Osteoblast (primary cell): ENCODE data around the gene CSE1L. TPM values are rescaled to one million over a fixed set of nuclear protein-coding genes. Genes with fewer than 3 reads are reported as not detected.

Experiments used
- DNase-seq: peaks from one replicate; pipeline ENCODE4 v3.0.0; 2011; ENCODE audit warnings: low spot score, mixed read lengths; ENCODE audit not compliant: insufficient read length; ENCODE audit errors: missing footprints
- H2AFZ ChIP-seq: 2 replicates; pipeline ENCODE4 v1.6.0; 2011; ENCODE audit warnings: mild to moderate bottlenecking, low read length
- H3K27ac ChIP-seq: 2 replicates; pipeline ENCODE4 v1.5.1; 2011; ENCODE audit warnings: mild to moderate bottlenecking, low read depth, low read length, moderate library complexity
- H3K27me3 ChIP-seq: 2 replicates; pipeline ENCODE4 v1.6.0; 2012; ENCODE audit warnings: mild to moderate bottlenecking, control low read depth, inconsistent platforms, low read length, moderate library complexity; ENCODE audit not compliant: insufficient read depth
- H3K36me3 ChIP-seq: 2 replicates; pipeline ENCODE4 v1.5.1; 2011; ENCODE audit warnings: mild to moderate bottlenecking, low read length, control low read depth, moderate library complexity; ENCODE audit not compliant: insufficient read depth
- H3K4me1 ChIP-seq: 2 replicates; pipeline ENCODE4 v1.5.1; 2011; ENCODE audit warnings: mild to moderate bottlenecking, low read length, control low read depth, moderate library complexity; ENCODE audit not compliant: insufficient read depth
- H3K4me2 ChIP-seq: 2 replicates; pipeline ENCODE4 v1.6.0; 2011; ENCODE audit warnings: mild to moderate bottlenecking, low read length; ENCODE audit not compliant: insufficient read depth
- H3K4me3 ChIP-seq: fragments of 200-600 bp; sonication (generic); 3 replicates; pipeline ENCODE4 v1.5.1; 2012; ENCODE audit warnings: mild to moderate bottlenecking, low read length, inconsistent platforms; ENCODE audit not compliant: insufficient read depth
- H3K79me2 ChIP-seq: 2 replicates; pipeline ENCODE4 v1.6.0; 2012; ENCODE audit warnings: mild to moderate bottlenecking, low read length, control low read depth, inconsistent platforms; ENCODE audit not compliant: insufficient read depth
- H3K9me3 ChIP-seq: 2 replicates; pipeline ENCODE4 v1.5.1; 2011; ENCODE audit warnings: low read depth, low read length, control low read depth
- H4K20me1 ChIP-seq: 2 replicates; pipeline ENCODE4 v1.6.0; 2012; ENCODE audit warnings: mild to moderate bottlenecking, low read length, control low read depth; ENCODE audit not compliant: insufficient read depth
- small RNA-seq: library from RNA; depleted of rRNA; stranded (forward); fragments of <200 nt; gene quantifications from one replicate; pipeline ENCODE3, GENCODE V24; 2012
- total RNA-seq: library from RNA; depleted of rRNA; stranded (reverse); fragments of >200 nt; gene quantifications from 2 replicates; pipeline ENCODE4 v1.2.3, GENCODE V29; 2012
- TF ChIP-seq, protein P1 (sequence below): IDR thresholded peaks from 2 replicates; pipeline ENCODE4 v1.5.1; 2011; ENCODE audit warnings: mild to moderate bottlenecking, low read depth, low read length, moderate library complexity; ENCODE audit errors: extremely low read depth

The CSE1L gene
- total RNA-seq, 1 donor = 48.9 TPM

DNA sequence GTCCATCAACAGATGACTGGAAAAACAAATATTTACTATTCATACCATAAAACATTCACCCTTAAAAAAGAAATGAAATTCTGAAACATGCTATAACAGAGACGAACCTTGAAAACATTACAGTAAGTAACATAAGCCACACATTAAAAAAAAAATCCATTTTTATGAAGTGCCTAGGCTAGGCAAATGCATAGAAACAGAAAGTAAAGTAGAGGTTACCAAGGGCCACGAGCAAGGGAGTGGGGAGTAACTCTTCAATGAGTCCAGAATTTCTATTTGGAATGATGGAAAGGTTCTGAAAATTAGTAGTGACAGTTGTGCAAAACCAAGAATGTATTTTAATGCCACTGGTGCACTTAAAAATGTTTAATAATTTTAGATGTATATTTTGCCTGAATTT, 94.3 kb downstream of the CSE1L start:
- Histone ChIP-seq H3K4me2 (no peak overlapping the region), H3K79me2 (peaks cover 34% of the 10 kb centered on the region), H3K4me3 (no peak overlapping the region)

DNA sequence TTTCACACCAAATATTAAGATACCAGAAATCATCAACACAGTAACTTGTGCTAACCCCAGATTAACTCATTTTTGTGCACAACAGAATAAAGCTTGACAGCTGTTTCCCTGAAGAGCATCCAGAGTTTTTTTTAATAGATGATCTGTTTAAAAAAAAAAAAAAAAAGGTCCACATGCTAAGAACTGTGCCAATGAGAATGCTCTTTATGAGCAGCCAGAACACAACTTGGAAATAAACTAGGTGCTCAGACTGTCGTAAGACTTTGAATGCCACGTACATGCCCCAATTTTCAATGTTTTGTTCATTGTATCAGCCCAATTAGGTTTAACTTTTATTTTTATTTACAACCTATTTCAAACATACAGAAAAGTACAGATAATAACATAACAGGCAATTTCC, 94.7 kb downstream of the CSE1L start:
- Histone ChIP-seq H3K27ac (no peak overlapping the region), H3K27me3 (no peaks in the 10 kb centered on the region), H3K79me2 (peaks cover 35% of the 10 kb centered on the region), H3K36me3 (peaks cover 11% of the 10 kb centered on the region), H3K9me3 (no peaks in the 10 kb centered on the region), H3K4me1 (no peaks in the 10 kb centered on the region), H2AFZ (no peak overlapping the region), H3K4me2 (no peak overlapping the region), H3K4me3 (no peak overlapping the region), H4K20me1 (no peaks in the 10 kb centered on the region)
- no peak for DNase-seq
- TF ChIP-seq, protein P1, sequence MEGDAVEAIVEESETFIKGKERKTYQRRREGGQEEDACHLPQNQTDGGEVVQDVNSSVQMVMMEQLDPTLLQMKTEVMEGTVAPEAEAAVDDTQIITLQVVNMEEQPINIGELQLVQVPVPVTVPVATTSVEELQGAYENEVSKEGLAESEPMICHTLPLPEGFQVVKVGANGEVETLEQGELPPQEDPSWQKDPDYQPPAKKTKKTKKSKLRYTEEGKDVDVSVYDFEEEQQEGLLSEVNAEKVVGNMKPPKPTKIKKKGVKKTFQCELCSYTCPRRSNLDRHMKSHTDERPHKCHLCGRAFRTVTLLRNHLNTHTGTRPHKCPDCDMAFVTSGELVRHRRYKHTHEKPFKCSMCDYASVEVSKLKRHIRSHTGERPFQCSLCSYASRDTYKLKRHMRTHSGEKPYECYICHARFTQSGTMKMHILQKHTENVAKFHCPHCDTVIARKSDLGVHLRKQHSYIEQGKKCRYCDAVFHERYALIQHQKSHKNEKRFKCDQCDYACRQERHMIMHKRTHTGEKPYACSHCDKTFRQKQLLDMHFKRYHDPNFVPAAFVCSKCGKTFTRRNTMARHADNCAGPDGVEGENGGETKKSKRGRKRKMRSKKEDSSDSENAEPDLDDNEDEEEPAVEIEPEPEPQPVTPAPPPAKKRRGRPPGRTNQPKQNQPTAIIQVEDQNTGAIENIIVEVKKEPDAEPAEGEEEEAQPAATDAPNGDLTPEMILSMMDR = no peak

More for the DNA sequence above, 94.3 kb downstream of the CSE1L start:
- H2AFZ ChIP-seq = no peak overlapping the region
- peaks cover 11% of the 10 kb centered on the region for H3K36me3 ChIP-seq
- no peaks in the 10 kb centered on the region for H3K4me1 ChIP-seq
- H4K20me1 ChIP-seq = no peaks in the 10 kb centered on the region
- H3K27ac ChIP-seq = no peak overlapping the region
- TF ChIP-seq, protein P1 = no peak
- H3K9me3 ChIP-seq = no peaks in the 10 kb centered on the region
- no peaks in the 10 kb centered on the region for H3K27me3 ChIP-seq
- DNase-seq = no peak

Small RNAs within 50 kb of the gene (small RNA-seq; reads per million reads assigned to genes)
- not detected for gene SNAP23P1

Other genes with a start within 250 kb of the CSE1L start
- 12.7 and 14.1 TPM in 2 replicates for gene PREX1, start 218.3 kb upstream of the CSE1L start, total RNA-seq
- 42.0 and 47.7 TPM in 2 replicates for gene ARFGEF2, start 124.6 kb upstream of the CSE1L start, total RNA-seq
- gene STAU1, start 142.0 kb downstream of the CSE1L start, total RNA-seq = 64.8 and 68.7 TPM in 2 replicates
- gene DDX27, start 173.1 kb downstream of the CSE1L start, total RNA-seq = 33.6 and 34.0 TPM in 2 replicates
- 56.6 and 61.5 TPM in 2 replicates for gene ZNFX1, start 231.7 kb downstream of the CSE1L start, total RNA-seq